Esophagus (tissue), 2 donors: ENCODE data around the gene MCTP2. TPM values are rescaled to one million over a fixed set of nuclear protein-coding genes. Genes with fewer than 3 reads are reported as not detected.

Experiments
- H3K27ac ChIP-seq, 2 donors: one replicate each; pipeline ENCODE4 v1.5.1; 2013; ENCODE audit warnings: low read depth in 2 of 2, mild to moderate bottlenecking in 2 of 2, inconsistent platforms in 1 of 2, low read length in 1 of 2, moderate library complexity in 1 of 2
- H3K27me3 ChIP-seq, 2 donors: one replicate each; pipeline ENCODE4 v1.6.1; 2013; ENCODE audit warnings: low read length in 2 of 2, control low read depth in 1 of 2, mild to moderate bottlenecking in 1 of 2; ENCODE audit not compliant: insufficient read depth in 2 of 2, control insufficient read depth in 1 of 2
- H3K36me3 ChIP-seq, 2 donors: one replicate each; pipeline ENCODE4 v1.6.1; 2013; ENCODE audit warnings: low read length in 1 of 2; ENCODE audit not compliant: control insufficient read depth in 2 of 2, insufficient read depth in 2 of 2
- H3K4me1 ChIP-seq, 2 donors: one replicate each; pipeline ENCODE4 v1.6.1; 2013; ENCODE audit warnings: low read length in 1 of 2; ENCODE audit not compliant: control insufficient read depth in 2 of 2, insufficient read depth in 2 of 2
- H3K4me3 ChIP-seq, 2 donors: one replicate each; pipeline ENCODE4 v1.5.1; 2013; ENCODE audit warnings: low read length in 2 of 2, mild to moderate bottlenecking in 2 of 2, low read depth in 1 of 2, moderate library complexity in 1 of 2
- H3K9me3 ChIP-seq, 2 donors: one replicate each; pipeline ENCODE4 v1.6.1; 2013; ENCODE audit warnings: mild to moderate bottlenecking in 2 of 2, low read depth in 1 of 2, low read length in 1 of 2, moderate library complexity in 1 of 2; ENCODE audit not compliant: control insufficient read depth in 2 of 2, insufficient read depth in 1 of 2
- WGBS, 2 donors: extraction: QIAGEN DNeasy Blood & Tissue Kit; methylation state at CpG; one replicate each; pipeline ENCODE4 v1.1.7; 2013; 5-methylcytosine and 5-hydroxymethylcytosine counted together
- polyA plus RNA-seq, 2 donors: library from polyadenylated mRNA; stranded (reverse); fragments of 200-250 nt; gene quantifications; one replicate each; pipeline ENCODE4 v1.2.3, GENCODE V29; 2013
- donor health status: healthy with polysubstance abuse.
- donor health status: Bipolar disorder and iron deficiency.

Gene MCTP2
- polyA plus RNA-seq, 2 donors, result 2.4 to 2.5 TPM

DNA sequence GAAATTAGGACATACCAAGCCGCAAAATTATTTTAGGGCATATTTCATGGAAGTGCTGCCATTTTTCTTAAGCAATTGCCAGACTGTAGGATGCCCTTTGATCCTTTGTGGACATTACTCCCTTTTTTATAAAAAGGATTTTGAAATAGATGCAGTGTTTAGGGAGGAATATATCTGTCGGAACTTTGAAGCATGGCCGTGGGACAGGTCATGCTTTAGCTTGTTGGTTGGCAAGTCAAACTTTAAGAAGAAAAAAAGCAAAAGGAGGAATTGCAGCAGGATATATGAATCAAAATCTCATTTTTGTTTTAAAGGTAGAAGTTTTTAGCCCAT is 122.1 kb downstream of the MCTP2 start:
- Histone ChIP-seq H3K9me3 (no peaks in the 10 kb centered on the region), H3K36me3 (no peaks in the 10 kb centered on the region), H3K27me3 (no peaks in the 10 kb centered on the region), H3K4me1 (no peaks in the 10 kb centered on the region), H3K27ac (no peak overlapping the region), H3K4me3 (no peak overlapping the region)
- WGBS, 2 donors, result 80 to 90% methylated on average over 3 of the region's 3 CpGs

DNA sequence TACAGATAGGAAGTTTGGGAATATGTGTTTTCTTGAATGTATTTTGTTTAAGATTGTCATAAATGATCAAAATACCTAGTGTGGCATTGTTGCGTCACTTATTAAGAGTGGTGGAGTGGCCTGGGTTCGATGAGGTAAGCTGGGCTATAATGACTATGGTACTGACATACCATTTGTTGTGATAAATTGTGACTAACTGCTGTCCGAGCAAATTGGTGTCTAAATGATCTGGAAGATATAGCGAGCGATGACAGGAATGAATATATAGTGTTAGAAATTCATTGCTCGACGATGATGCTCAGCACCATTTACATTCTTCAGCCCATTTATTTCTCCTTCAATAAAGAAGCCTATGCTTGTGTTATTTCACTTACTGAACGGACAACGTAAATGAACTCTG is 123.3 kb downstream of the MCTP2 start:
- Histone ChIP-seq H3K4me3 (no peak overlapping the region), H3K27me3 (no peaks in the 10 kb centered on the region), H3K36me3 (no peaks in the 10 kb centered on the region), H3K9me3 (no peaks in the 10 kb centered on the region), H3K27ac (no peak overlapping the region), H3K4me1 (no peaks in the 10 kb centered on the region)
- WGBS, 2 donors, result 97% methylated on average over 9 of the region's 9 CpGs

DNA sequence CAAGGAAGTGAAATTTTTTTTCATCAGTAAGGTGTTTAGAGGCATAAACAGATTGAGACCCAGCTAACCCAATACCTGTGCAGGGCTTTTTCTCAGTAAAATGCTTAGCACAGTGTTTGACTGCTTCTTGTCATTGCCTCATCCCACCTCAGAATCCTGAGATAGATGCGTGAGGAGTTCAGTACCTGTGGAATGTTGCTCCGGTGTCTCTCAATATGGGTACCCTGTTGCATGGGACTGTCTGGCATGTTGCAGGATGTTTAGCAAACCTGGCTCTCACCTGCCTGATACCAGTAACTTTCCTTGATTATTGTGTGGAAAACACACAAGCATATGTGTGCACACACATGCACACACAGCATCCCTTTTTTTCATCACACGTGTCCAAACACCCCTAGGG is 128.4 kb downstream of the MCTP2 start:
- H3K9me3 ChIP-seq, result no peaks in the 10 kb centered on the region
- WGBS, 2 donors, result 94 to 96% methylated on average over 3 of the region's 3 CpGs
- H3K27me3 ChIP-seq, result no peaks in the 10 kb centered on the region
- no peak overlapping the region for H3K4me3 ChIP-seq
- H3K36me3 ChIP-seq, result peaks cover 0 to 2% of the 10 kb centered on the region in 2 donors
- no peak overlapping the region for H3K27ac ChIP-seq
- H3K4me1 ChIP-seq, result peaks cover 0 to 2% of the 10 kb centered on the region in 2 donors

DNA sequence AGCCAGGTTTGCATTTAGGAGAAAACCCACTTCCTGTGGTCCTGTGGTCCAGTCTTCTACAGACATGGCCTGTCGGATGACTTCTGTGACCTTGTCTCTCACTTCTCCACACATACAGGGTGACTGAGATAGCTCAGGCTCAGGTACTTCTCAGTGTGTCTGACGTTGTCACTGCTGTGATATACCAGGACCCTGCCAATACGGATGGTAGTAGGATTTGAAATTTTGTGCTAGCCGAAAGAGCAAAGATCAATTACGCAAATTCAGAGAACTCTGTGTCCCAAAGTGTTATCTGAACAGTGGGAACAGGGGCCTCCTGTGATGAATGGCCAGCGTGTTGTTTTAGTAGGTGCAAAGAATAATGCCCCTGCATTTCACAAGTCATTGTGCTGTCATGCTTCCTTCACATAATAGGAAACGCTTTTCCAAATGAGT is 128.9 kb downstream of the MCTP2 start:
- H3K9me3 ChIP-seq, result no peaks in the 10 kb centered on the region
- no peak overlapping the region for H3K4me3 ChIP-seq
- H3K27me3 ChIP-seq, result no peaks in the 10 kb centered on the region
- no peak overlapping the region for H3K27ac ChIP-seq
- peaks cover 0 to 2% of the 10 kb centered on the region in 2 donors for H3K36me3 ChIP-seq
- WGBS, 2 donors, result 85 to 90% methylated on average over 7 of the region's 7 CpGs
- H3K4me1 ChIP-seq, result peaks cover 0 to 2% of the 10 kb centered on the region in 2 donors

DNA sequence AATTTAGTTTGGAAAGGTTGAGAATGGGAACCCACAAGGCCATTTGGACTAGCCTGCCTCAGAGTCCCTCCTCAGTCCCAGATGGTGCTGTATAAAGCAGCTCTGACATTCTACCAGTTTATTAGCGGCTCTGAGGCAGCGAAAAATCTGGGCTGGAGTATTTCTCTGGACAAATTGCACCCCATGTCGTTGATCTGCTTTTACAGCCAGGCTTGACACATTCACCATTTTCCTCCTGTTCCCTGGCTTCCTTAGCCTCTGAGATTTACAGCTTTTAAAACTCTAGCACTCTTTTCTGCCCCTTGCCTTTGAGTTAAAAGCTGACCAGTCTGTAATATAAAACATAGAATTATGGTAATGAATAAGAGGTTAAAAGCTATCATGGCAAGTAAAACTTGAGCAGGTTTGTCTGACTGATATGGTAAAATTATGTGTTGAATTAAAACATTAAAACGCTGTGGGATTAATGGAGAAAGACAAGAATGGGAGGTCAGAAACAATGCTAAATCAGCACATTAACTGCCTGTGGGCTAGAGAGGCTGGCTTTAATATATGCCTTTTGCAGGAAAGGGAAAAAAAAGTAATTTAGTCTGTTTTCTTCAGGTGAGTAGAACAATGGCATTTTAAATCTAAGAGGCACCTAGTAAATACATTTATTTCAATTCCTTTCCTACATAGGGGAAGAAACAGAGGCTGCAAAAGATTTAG is 131.2 kb downstream of the MCTP2 start:
- no peak overlapping the region for H3K27ac ChIP-seq
- WGBS, 2 donors, result 78 to 86% methylated on average over 4 of the region's 4 CpGs
- H3K4me3 ChIP-seq, result no peak overlapping the region

DNA sequence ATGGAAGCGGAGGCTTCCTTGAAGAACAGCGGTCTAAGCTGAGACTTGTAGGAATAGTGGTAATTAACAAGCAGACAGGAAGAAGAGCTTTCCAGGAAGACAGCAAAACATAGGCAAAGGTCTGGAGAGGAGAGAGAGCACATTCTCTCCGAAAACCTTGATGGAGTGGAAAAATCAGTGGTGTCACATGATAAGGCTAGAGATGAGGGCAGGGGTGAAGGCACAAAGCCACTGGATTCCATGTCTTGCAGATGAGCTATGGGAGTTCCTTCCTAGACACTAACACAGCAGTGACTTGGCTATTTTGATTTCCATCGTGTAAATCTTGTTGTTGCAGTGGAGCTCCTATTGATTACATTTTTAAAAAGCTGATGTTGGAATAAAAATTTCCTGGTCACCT is 132.0 kb downstream of the MCTP2 start:
- Histone ChIP-seq H3K36me3 (peaks cover 0 to 2% of the 10 kb centered on the region in 2 donors), H3K27me3 (no peaks in the 10 kb centered on the region), H3K4me3 (no peak overlapping the region), H3K27ac (no peak overlapping the region), H3K4me1 (peaks cover 0 to 2% of the 10 kb centered on the region in 2 donors), H3K9me3 (no peaks in the 10 kb centered on the region)
- WGBS, 2 donors, result 88 to 89% methylated on average over 4 of the region's 4 CpGs

More for the DNA sequence above, 131.2 kb downstream of the MCTP2 start:
- no peaks in the 10 kb centered on the region for H3K9me3 ChIP-seq
- H3K36me3 ChIP-seq, result peaks cover 0 to 2% of the 10 kb centered on the region in 2 donors
- H3K4me1 ChIP-seq, result peaks cover 0 to 2% of the 10 kb centered on the region in 2 donors
- H3K27me3 ChIP-seq, result no peaks in the 10 kb centered on the region

DNA sequence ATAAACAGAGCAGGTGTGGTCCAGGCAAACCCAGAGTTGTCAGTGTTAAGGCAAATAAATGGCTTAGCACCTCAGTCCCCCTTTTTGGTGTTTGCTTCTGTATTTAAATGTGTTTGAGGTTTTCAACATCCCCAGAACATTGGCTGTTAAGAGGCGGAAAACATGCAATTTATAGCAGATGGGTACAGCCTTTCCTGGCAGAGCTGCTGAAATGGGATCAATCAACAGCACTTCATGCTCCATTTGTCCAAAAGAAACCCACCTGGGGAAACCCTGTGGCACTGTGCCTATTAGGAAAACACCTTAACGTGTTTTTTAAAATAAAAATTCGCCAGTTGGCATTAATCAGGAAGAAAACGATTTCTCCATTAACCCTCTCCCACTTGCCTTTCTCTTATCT is 135.4 kb downstream of the MCTP2 start:
- H3K9me3 ChIP-seq, result no peaks in the 10 kb centered on the region
- no peak overlapping the region for H3K4me3 ChIP-seq
- H3K27ac ChIP-seq, result no peak overlapping the region
- H3K27me3 ChIP-seq, result no peaks in the 10 kb centered on the region
- no peaks in the 10 kb centered on the region for H3K36me3 ChIP-seq
- 61 to 63% methylated on average over 4 of the region's 4 CpGs for WGBS, 2 donors
- H3K4me1 ChIP-seq, result no peaks in the 10 kb centered on the region

DNA sequence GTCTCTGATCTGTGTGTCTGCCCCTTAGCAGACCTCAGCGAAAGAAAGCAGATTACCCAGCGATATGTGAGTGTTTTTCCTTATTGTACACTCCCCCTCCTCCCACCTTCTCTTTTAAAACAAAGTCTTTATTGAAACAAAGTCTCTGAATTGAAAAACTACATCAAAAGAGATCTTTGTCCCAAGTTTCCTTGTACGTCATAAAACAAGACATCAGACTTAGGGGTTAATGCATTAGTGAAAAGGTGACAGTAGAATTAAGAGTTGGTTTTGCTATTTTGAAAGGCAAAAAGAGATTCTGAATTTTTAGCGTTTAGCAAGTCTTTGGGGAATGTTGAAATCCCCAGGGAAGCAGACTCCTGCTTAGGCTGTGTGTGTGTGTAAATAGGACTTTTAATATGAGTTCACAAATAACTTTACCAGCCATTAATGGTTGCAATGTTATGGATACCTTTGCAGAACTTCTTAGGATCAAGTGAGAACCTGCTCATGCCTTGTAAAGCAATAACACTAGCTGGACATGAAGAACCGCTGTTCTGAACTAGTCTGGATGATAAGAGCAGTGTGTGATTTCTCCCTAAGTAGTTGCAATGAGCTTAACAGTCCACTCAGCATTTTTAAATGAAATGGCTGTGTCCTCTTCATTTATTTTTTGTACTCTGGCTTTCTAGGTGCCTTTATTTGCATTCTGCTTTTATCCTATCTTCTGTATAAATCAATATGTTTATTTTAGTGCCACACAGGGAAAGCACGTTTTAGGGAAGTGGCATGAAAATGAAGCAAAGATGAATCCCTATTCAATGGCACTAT is 136.6 kb downstream of the MCTP2 start:
- H3K27ac ChIP-seq, result no peak overlapping the region
- no peak overlapping the region for H3K4me3 ChIP-seq
- H3K9me3 ChIP-seq, result no peaks in the 10 kb centered on the region
- no peaks in the 10 kb centered on the region for H3K4me1 ChIP-seq
- H3K27me3 ChIP-seq, result no peaks in the 10 kb centered on the region
- WGBS, 2 donors, result 76 to 79% methylated on average over 6 of the region's 6 CpGs
- H3K36me3 ChIP-seq, result no peaks in the 10 kb centered on the region

DNA sequence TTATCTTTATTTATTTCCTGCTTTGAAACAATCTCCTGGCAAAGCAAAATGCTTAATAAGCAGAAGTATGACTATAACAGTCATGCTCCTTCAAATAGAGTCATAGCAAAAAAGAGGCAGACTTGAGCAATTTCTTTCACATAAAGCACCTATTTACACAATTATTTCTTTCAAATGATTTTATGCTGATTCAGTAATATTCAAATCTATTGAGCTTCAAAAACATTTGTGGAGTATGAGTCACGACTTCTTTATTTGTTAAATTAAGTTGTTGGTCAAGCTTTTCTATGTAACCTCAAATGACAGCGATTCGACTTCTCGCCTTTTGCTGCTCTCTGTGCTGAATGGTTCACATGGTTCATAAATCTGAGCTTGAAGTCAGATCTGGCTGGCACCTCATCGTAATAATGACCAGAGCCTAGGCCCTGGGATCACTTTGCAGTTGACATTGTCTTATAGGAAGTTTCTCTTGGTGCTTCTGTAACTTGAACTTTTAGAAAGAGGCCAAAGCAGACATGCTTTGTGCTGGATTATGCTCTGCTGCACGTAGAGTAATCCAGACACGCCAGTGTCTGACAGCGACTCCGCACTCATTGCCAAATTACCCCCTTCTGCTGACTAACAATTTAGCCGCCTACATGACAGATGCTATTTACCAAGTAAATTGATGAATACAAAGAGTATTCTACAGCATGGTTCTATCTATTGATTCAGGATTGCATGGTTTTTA is 139.0 kb downstream of the MCTP2 start:
- H3K36me3 ChIP-seq, result no peaks in the 10 kb centered on the region
- peak overlapping the region in 1 of 2 donors; percentile 21 for H3K27ac ChIP-seq
- WGBS, 2 donors, result 72 to 85% methylated on average over 10 of the region's 10 CpGs
- no peaks in the 10 kb centered on the region for H3K4me1 ChIP-seq
- no peaks in the 10 kb centered on the region for H3K27me3 ChIP-seq
- H3K4me3 ChIP-seq, result no peak overlapping the region
- H3K9me3 ChIP-seq, result no peaks in the 10 kb centered on the region
